IMR-90 (cell line): ENCODE measurements around the gene CEP135. TPM values are rescaled to one million over a fixed set of nuclear protein-coding genes. Genes with fewer than 3 reads are reported as not detected.

Source experiments
- ATAC-seq: fragments of 200-7000 bp; cut with Tn5 transposase; 2 replicates; pipeline ENCODE4 v1.9.1; 2020; ENCODE audit warnings: low read depth, mild to moderate bottlenecking, moderate library complexity
- BruUV-seq: library from RNA; stranded (reverse); fragments of 400-500 nt; replicated peaks from 2 replicates; lab custom pipeline; 2021; lab: Mats Ljungman, UMichigan
- CTCF ChIA-PET: fragments of 300-600 bp; formaldehyde crosslinking; extraction: SDS; loops from one replicate; lab custom pipeline; 2021; ENCODE audit warnings: antibody characterized with exemption; lab: Yijun Ruan, JAX
- POLR2A ChIA-PET: fragments of 300-600 bp; sonication (Branson Sonifier 250); formaldehyde crosslinking; loops from one replicate; lab custom pipeline; 2022; ENCODE audit warnings: antibody characterized with exemption; ENCODE audit not compliant: unreplicated experiment; lab: Charles Lee
- DNase-seq: peaks from one replicate; pipeline ENCODE4 v3.0.0; 2013
- H2AFZ ChIP-seq: replicated peaks from 2 replicates; pipeline ENCODE3; 2013; ENCODE audit warnings: low read length, mild to moderate bottlenecking; ENCODE audit not compliant: poor library complexity
- H2AK5ac ChIP-seq: 2 replicates; pipeline ENCODE4 v1.6.1; 2013; ENCODE audit warnings: low read depth, low read length, inconsistent platforms
- H2AK9ac ChIP-seq: replicated peaks from 2 replicates; pipeline ENCODE3; 2013; ENCODE audit warnings: mild to moderate bottlenecking, low read depth, low read length, moderate library complexity; ENCODE audit not compliant: poor library complexity
- H2BK120ac ChIP-seq: 2 replicates; pipeline ENCODE4 v1.6.1; 2013; ENCODE audit warnings: low read depth, low read length, inconsistent platforms
- H2BK15ac ChIP-seq: 3 replicates; pipeline ENCODE4 v1.6.1; 2013; ENCODE audit warnings: low read depth, low read length, inconsistent platforms
- H2BK20ac ChIP-seq: 2 replicates; pipeline ENCODE4 v1.6.1; 2013; ENCODE audit warnings: low read depth, mild to moderate bottlenecking, inconsistent platforms, low read length, moderate library complexity
- H2BK5ac ChIP-seq: 2 replicates; pipeline ENCODE4 v1.6.1; 2013; ENCODE audit warnings: mild to moderate bottlenecking, low read depth, low read length, inconsistent platforms; ENCODE audit not compliant: poor library complexity, severe bottlenecking
- H3K14ac ChIP-seq: replicated peaks from 2 replicates; pipeline ENCODE4 v1.6.1; 2013; ENCODE audit warnings: low read depth, low read length, inconsistent platforms
- H3K18ac ChIP-seq: 2 replicates; pipeline ENCODE4 v1.6.1; 2013; ENCODE audit warnings: low read depth, low read length, control low read depth
- H3K23ac ChIP-seq: 2 replicates; pipeline ENCODE4 v1.6.1; 2013; ENCODE audit warnings: low read depth, low read length, inconsistent platforms
- H3K27ac ChIP-seq: 2 replicates; pipeline ENCODE4 v1.5.1; 2013; ENCODE audit warnings: mild to moderate bottlenecking, control low read depth, low read length; ENCODE audit not compliant: insufficient read depth
- H3K27me3 ChIP-seq: 2 replicates; pipeline ENCODE4 v1.6.1; 2013; ENCODE audit warnings: low read length; ENCODE audit not compliant: control insufficient read depth, insufficient read depth
- H3K36me3 ChIP-seq: 2 replicates; pipeline ENCODE4 v1.6.1; 2013; ENCODE audit warnings: low read length, mixed read lengths; ENCODE audit not compliant: control insufficient read depth, insufficient read depth
- H3K4ac ChIP-seq: 2 replicates; pipeline ENCODE4 v1.6.1; 2013; ENCODE audit warnings: low read depth, low read length, inconsistent platforms
- H3K4me1 ChIP-seq: 2 replicates; pipeline ENCODE4 v1.6.1; 2013; ENCODE audit warnings: low read length, mixed read lengths; ENCODE audit not compliant: control insufficient read depth, insufficient read depth
- H3K4me2 ChIP-seq: 2 replicates; pipeline ENCODE4 v1.6.1; 2013; ENCODE audit warnings: low read depth, mild to moderate bottlenecking, control low read depth, low read length, moderate library complexity
- H3K4me3 ChIP-seq: 2 replicates; pipeline ENCODE4 v1.5.1; 2013; ENCODE audit warnings: low read depth, mild to moderate bottlenecking, control low read depth, low read length, moderate library complexity; ENCODE audit not compliant: insufficient read depth
- H3K56ac ChIP-seq: 2 replicates; pipeline ENCODE4 v1.6.1; 2013; ENCODE audit warnings: low read length, inconsistent platforms; ENCODE audit not compliant: insufficient read depth; ENCODE audit errors: extremely low read depth
- H3K79me1 ChIP-seq, 2 experiments: 2 replicates each; pipeline ENCODE4 v1.6.1; 2013; ENCODE audit warnings: low read length in 2 of 2, inconsistent platforms in 1 of 2, low read depth in 1 of 2
- H3K9ac ChIP-seq: 2 replicates; pipeline ENCODE4 v1.6.1; 2013; ENCODE audit warnings: low read depth, low read length, control low read depth
- H3K9me1 ChIP-seq: 2 replicates; pipeline ENCODE4 v1.6.1; 2013; ENCODE audit warnings: low read length, inconsistent platforms; ENCODE audit not compliant: insufficient read depth
- H3K9me3 ChIP-seq: 2 replicates; pipeline ENCODE4 v1.6.1; 2013; ENCODE audit warnings: low read length; ENCODE audit not compliant: control insufficient read depth, insufficient read depth
- H4K20me1 ChIP-seq: 2 replicates; pipeline ENCODE4 v1.6.1; 2013; ENCODE audit warnings: low read length, inconsistent platforms; ENCODE audit not compliant: insufficient read depth
- H4K5ac ChIP-seq: 2 replicates; pipeline ENCODE4 v1.6.1; 2013; ENCODE audit warnings: mild to moderate bottlenecking, low read depth, low read length, control low read depth
- H4K8ac ChIP-seq, 2 experiments: 2 replicates each; pipeline ENCODE4 v1.6.1; 2013; ENCODE audit warnings: low read depth in 2 of 2, low read length in 2 of 2, control low read depth in 1 of 2, inconsistent platforms in 1 of 2
- H4K91ac ChIP-seq: 2 replicates; pipeline ENCODE4 v1.6.1; 2013; ENCODE audit warnings: low read depth, low read length, inconsistent platforms; ENCODE audit not compliant: insufficient read depth
- BHLHE40 ChIP-seq: fragments of 150-350 bp; IDR thresholded peaks from 2 replicates; pipeline ENCODE4 v1.6.1; 2016; ENCODE audit warnings: mild to moderate bottlenecking, low read depth, low read length
- CEBPB ChIP-seq: IDR thresholded peaks from 2 replicates; pipeline ENCODE4 v1.6.1; 2012; ENCODE audit warnings: low read depth, low read length, improper control_type of control experiment
- CHD1 ChIP-seq: IDR thresholded peaks from 2 replicates; pipeline ENCODE4 v1.6.1; 2012; ENCODE audit warnings: low read depth, low read length, improper control_type of control experiment
- CTCF ChIP-seq: conservative IDR thresholded peaks from 2 replicates; pipeline ENCODE4 v1.5.1; 2012; ENCODE audit warnings: mild to moderate bottlenecking, low read depth, low read length, improper control_type of control experiment
- ELK1 ChIP-seq: fragments of 150-350 bp; IDR thresholded peaks from 2 replicates; pipeline ENCODE4 v1.6.1; 2016; ENCODE audit warnings: low read depth, mild to moderate bottlenecking, low read length, moderate library complexity, borderline replicate concordance
- FOS ChIP-seq: fragments of 150-350 bp; IDR thresholded peaks from 2 replicates; pipeline ENCODE4 v1.6.1; 2016; ENCODE audit warnings: low read depth, low read length
- MAFK ChIP-seq: IDR thresholded peaks from 2 replicates; pipeline ENCODE4 v1.6.1; 2012; ENCODE audit warnings: low read depth, low read length, improper control_type of control experiment
- MAZ ChIP-seq: IDR thresholded peaks from 2 replicates; pipeline ENCODE4 v1.6.1; 2012; ENCODE audit warnings: low read depth, mild to moderate bottlenecking, low read length, improper control_type of control experiment, moderate library complexity, borderline replicate concordance
- MXI1 ChIP-seq: IDR thresholded peaks from 2 replicates; pipeline ENCODE4 v1.6.1; 2012; ENCODE audit warnings: low read depth, mild to moderate bottlenecking, low read length, moderate library complexity, borderline replicate concordance
- POLR2A ChIP-seq: IDR thresholded peaks from 2 replicates; pipeline ENCODE4 v1.6.1; 2012; ENCODE audit warnings: mild to moderate bottlenecking, low read depth, low read length
- RAD21 ChIP-seq: IDR thresholded peaks from 2 replicates; pipeline ENCODE4 v1.6.1; 2012; ENCODE audit warnings: low read length, improper control_type of control experiment
- RCOR1 ChIP-seq: IDR thresholded peaks from 2 replicates; pipeline ENCODE4 v1.6.1; 2012; ENCODE audit warnings: mild to moderate bottlenecking, low read length, improper control_type of control experiment; ENCODE audit not compliant: insufficient replicate concordance
- RFX5 ChIP-seq: IDR thresholded peaks from 2 replicates; pipeline ENCODE4 v1.8.0; 2012; ENCODE audit warnings: low read depth, mild to moderate bottlenecking, low read length, moderate library complexity
- SMC3 ChIP-seq: fragments of 150-350 bp; IDR thresholded peaks from 2 replicates; pipeline ENCODE4 v1.6.1; 2016; ENCODE audit warnings: low read depth, mild to moderate bottlenecking, antibody characterized with exemption, low read length, moderate library complexity
- USF2 ChIP-seq: fragments of 150-350 bp; IDR thresholded peaks from 2 replicates; pipeline ENCODE4 v1.6.1; 2017; ENCODE audit warnings: mild to moderate bottlenecking, antibody characterized with exemption, low read length, low read depth
- WGBS, 2 experiments: methylation state at CpG; one replicate each; pipeline versions ENCODE4 v1.1.5 to v1.1.7; 2013; ENCODE audit warnings: missing lambda C conversion rate in 2 of 2; ENCODE audit not compliant: insufficient read length in 1 of 2; ENCODE audit errors: extremely low coverage in 2 of 2; 5-methylcytosine and 5-hydroxymethylcytosine counted together
- dilution Hi-C: fragments of 300-500 bp; cut with HindIII; formaldehyde crosslinking; loops from one replicate; pipeline ENCODE4 v1.14.3; 2018; ENCODE audit warnings: low sequenced_read_pairs; ENCODE audit not compliant: unreplicated experiment
- in situ Hi-C: fragments of 300-500 bp; cut with MboI; formaldehyde crosslinking; loops from 3 replicates; pipeline ENCODE4 v1.14.3; 2019; ENCODE audit warnings: low sequenced_read_pairs, inconsistent platforms, mixed read lengths
- intact Hi-C: fragments of 100-400 bp; cut with micrococcal nuclease; formaldehyde crosslinking; loops from 2 replicates; pipeline ENCODE4 v1.10.0; 2022
- polyA plus RNA-seq, 3 experiments: library from polyadenylated mRNA; depleted of rRNA; stranded (reverse); fragments of >200 nt; gene quantifications; 2 replicates each; pipeline ENCODE4 v1.2.3, GENCODE V29; 2012; ENCODE audit warnings: low replicate concordance in 1 of 3
- total RNA-seq: library from RNA; depleted of rRNA; stranded (reverse); fragments of >200 nt; gene quantifications from 2 replicates; pipeline ENCODE4 v1.2.3, GENCODE V29; 2012

The CEP135 gene
- total and polyA plus RNA-seq, 2 of the 4 experiments (the other 2 are of a cell fraction), result 2.7 to 3.2 TPM

GRCh38 chr4:55941881-55942396 lies 6.8 kb upstream of the CEP135 start:
- Histone ChIP-seq H4K91ac (no peak overlapping the region), H3K9me3 (peaks cover 3% of the 10 kb centered on the region; the same call in 1 of the 2 replicates), H4K8ac (no peak overlapping the region), H2BK20ac (no peak overlapping the region), H3K4me2 (no peak overlapping the region), H3K36me3 (no peaks in the 10 kb centered on the region), H2AK9ac (no peak overlapping the region), H3K79me1 (peaks cover 3 to 7% of the 10 kb centered on the region in 2 experiments; a peak in 2 of 4 replicates), H3K4me3 (no peak overlapping the region), H2BK120ac (no peak overlapping the region), H3K27ac (no peak overlapping the region), H4K5ac (no peak overlapping the region), H3K18ac (no peak overlapping the region), H2BK15ac (no peak overlapping the region), H3K14ac (no peak overlapping the region), H3K23ac (no peak overlapping the region), H3K9ac (no peak overlapping the region), H3K4ac (no peak overlapping the region), H2BK5ac (no peak overlapping the region), H2AFZ (no peak overlapping the region), H2AK5ac (no peak overlapping the region), H4K20me1 (no peaks in the 10 kb centered on the region), H3K56ac (no peak overlapping the region), H3K9me1 (no peaks in the 10 kb centered on the region), H3K4me1 (peaks cover under 1% of the 10 kb centered on the region; the same call in 1 of the 2 replicates), H3K27me3 (no peaks in the 10 kb centered on the region)
- in situ Hi-C loops, result no loop called here
- TF ChIP-seq BHLHE40 (no peak), USF2 (no peak), MAZ (no peak), SMC3 (no peak), CEBPB (no peak), FOS (no peak), CTCF (no peak), MAFK (no peak), RAD21 (no peak), ELK1 (no peak), CHD1 (no peak), MXI1 (no peak), POLR2A (no peak), RFX5 (no peak), RCOR1 (no peak)
- ChIA-PET POLR2A (no interaction called here), CTCF (no interaction called here)
- no peak for ATAC-seq
- WGBS, 2 experiments, result no CpG with 5 or more reads among the region's 3 CpGs
- intact Hi-C loops, result no loop called here
- dilution Hi-C loops, result no loop called here
- BruUV-seq, result no TSS peak
- no peak for DNase-seq
